ENCODE data around the gene SLC35E4.
"Not testable (repeated sequence)": the region's sequence is repeated elsewhere in the genome, so short reads cannot be mapped to it uniquely, and the experiment has no call there.

Gene SLC35E4

DNA sequence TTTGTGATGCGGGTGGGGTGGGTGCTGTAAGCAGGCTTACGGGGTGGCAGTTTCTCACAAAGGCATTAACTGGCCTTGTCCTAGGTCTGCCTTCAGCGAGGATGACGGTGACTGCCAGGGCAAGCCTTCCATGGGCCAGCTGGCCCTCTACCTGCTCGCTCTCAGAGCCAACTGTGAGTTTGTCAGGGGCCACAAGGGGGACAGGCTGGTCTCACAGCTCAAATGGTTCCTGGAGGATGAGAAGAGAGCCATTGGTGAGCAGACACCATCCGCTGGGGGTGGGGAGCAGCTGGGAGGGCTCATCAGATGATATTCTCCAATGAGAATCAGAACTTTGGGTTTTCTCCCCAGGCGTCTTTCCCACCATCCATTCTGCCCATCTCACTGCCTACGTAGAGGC lies 22.8 kb upstream of the SLC35E4 start:
- DNase-seq: no peak

GRCh38 chr22:30614268-30614667 lies 21.3 kb upstream of the SLC35E4 start:
- DNase-seq: no peak

- DNase-seq: no peak
Measured at GRCh38 chr22:30614879-30615278, 20.7 kb upstream of the SLC35E4 start.

DNA sequence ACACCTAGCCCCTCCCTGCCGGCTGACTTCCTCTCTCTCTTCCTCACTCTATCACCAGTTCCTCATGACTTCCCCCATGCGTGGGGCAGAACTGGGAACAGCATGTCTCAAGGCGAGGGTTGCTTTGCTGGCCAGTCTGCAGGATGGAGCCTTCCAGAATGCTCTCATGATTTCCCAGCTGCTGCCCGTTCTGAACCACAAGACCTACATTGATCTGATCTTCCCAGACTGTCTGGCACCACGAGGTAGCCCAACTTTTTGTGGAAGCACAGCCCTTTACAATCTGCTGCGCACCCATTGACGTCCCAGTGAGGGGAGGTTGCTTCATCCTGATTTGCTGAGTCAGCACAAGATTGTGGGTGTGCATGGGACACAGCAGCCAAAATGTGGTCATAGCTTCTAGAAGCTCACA lies 20.0 kb upstream of the SLC35E4 start:
- peak in 1 of 2 donors; percentile 19 for DNase-seq

- no peak for DNase-seq
Measured at GRCh38 chr22:30617819-30618218, 17.8 kb upstream of the SLC35E4 start.

DNA sequence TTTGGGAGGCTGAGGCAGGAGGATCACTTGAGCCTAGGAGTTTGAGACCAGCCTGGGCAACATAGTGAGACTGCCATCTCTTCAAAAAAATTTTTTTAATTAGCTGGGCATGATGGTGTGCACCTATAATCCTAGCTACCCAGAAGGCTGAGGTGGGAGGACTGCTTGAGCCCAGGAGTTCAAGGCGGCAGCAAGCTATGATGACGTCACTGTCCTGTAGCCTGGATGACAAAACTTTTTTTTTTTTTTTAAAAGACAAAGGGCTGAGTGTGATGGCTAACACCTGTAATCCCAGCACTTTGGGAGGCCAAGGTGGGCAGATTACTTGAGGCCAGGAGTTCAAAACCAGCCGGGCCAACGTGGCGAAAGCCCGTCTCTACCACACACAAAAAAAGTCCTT lies 15.7 kb upstream of the SLC35E4 start:
- DNase-seq: not testable (repeated sequence)

DNA sequence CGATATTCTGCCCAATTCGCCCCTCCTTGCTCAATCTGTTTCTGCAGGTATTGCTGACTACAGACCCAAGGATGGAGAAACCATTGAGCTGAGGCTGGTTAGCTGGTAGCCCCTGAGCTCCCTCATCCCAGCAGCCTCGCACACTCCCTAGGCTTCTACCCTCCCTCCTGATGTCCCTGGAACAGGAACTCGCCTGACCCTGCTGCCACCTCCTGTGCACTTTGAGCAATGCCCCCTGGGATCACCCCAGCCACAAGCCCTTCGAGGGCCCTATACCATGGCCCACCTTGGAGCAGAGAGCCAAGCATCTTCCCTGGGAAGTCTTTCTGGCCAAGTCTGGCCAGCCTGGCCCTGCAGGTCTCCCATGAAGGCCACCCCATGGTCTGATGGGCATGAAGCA lies 9.2 kb upstream of the SLC35E4 start:
- no peak for DNase-seq

DNA sequence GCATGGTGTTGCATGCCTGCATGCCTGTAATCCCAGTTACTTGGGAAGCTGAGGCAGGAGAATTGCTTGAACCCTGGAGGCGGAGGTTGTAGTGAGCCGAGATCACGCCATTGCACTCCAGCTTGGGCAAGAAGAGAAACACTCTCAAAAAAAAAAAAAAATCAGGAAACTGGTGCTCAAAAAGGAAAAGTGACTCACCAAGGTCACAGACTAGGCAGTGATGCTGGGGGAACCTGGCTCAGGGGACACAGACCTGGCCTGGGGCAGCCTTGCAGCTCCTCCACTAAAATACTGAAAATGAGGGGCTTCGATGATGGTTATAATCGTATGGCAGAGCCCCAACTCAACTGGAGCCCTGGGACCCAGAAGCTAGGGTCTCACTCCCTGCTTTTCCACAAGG lies 8.1 kb upstream of the SLC35E4 start:
- DNase-seq: no peak

GRCh38 chr22:30628491-30628890 lies 7.1 kb upstream of the SLC35E4 start:
- no peak for DNase-seq

DNA sequence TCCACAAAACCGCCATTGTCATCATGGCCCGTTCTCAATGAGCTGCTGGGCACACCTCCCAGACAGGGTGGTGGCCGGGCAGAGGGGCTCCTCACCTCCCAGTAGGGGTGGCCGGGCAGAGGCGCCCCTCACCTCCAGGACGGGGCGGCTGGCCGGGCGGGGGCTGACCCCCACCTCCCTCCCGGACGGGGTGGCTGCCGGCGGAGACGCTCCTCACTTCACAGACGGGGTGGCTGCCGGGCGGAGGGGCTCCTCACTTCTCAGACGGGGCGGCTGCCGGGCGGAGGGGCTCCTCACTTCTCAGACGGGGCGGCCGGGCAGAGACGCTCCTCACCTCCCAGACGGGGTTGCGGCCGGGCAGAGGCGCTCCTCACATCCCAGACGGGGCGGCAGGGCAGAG lies 4.1 kb upstream of the SLC35E4 start:
- DNase-seq: not testable (repeated sequence)

GRCh38 chr22:30634471-30635233 lies 929 bp upstream of the SLC35E4 start:
- peak; percentile 87 to 89 for DNase-seq

GRCh38 chr22:30636226-30637077 lies 871 bp downstream of the SLC35E4 start:
- peak; percentile 7 to 11 for DNase-seq

DNA sequence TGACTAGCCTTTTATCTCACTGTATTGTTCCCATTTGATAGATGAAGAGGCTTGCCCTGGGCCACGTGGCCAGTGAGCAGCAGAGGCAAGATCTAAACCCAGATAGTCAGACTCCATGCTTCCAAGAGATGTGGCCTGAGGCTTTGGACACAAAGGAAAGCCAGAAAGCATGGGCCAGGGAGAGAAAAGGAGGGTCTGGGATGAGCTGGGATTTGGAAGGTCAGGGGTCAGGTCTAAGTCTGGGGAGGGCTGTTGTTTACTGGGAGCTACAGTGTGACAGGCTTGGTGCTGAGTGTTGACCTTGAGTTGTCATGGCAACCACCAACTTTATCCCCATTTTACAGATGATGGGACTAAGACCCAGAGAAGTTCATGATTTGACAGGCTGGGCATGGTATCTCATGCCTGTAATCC lies 2.1 kb downstream of the SLC35E4 start:
- DNase-seq: no peak

DNA sequence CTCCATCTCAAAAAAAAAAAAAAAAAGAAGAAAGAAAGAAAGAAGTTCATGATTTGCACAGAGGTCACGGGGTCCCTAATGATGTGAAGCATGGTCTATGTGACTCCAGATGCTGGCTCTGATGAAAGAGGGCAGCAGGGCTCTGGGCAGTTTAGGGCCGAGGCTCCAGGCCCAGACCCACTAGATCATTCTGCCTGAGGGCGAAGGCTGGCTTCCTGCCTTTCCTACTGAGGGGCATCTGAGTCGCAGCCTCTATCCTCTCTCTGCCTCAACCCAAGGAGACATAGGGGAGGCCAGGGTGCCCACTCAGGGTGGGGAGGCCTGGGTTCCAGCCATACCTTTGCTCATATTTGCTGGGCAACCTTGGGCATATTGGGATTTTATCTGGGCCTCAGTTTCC lies 4.8 kb downstream of the SLC35E4 start:
- DNase-seq: no peak

DNA sequence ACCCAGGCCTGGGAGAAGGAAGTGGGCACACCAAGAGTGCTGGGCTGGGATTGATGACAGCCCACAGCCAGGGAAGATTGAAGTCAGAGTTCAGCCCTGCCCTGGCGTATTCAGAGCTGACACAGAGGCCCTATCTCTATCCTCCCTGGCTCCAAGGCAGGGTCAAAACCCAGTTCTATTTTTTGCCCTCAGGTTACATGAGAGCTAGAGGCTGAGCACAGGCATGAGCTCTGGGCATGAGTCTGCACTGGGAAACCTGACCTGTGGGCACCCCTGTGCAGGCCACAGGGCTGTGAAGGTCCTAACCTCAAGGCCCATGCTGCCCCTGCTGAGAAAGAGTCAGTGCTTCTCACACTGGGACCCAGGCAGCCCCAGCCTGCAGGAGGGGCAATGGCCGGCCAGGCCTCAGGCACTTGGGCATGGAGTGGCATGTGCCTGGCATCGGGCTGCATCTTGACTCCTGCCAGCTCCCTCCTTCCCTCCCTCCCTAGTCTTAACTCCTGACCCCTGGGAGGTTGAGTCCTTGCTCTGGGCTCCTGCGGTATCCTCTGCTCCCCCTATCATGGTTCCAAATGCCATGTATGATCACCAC lies 5.4 kb downstream of the SLC35E4 start:
- no peak for DNase-seq

- DNase-seq: no peak
Measured at GRCh38 chr22:30643055-30643875, 7.7 kb downstream of the SLC35E4 start.

GRCh38 chr22:30646518-30647160 lies 11.1 kb downstream of the SLC35E4 start:
- DNase-seq: no peak

- no peak for DNase-seq
Measured at GRCh38 chr22:30647536-30647935, 12.0 kb downstream of the SLC35E4 start.

DNA sequence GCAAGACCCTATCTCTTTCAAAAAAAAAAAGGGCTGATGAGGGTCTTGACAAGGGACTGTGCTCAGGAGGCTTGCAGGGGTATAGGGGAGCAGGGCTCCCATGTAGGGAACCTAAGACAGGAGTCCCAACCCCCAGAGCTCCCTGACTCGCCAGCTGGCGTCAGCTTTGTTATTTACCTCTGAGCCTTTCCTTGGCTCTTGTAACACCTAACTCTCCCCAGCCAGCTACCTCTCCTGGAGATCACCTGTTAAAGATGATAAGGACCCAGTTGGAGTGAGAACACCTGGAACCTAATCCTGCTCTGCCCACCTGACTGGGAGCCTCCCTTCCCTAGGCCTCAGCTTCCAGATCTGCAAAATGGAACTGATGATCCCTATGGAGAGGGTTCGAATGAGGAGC lies 13.2 kb downstream of the SLC35E4 start:
- DNase-seq: no peak

DNA sequence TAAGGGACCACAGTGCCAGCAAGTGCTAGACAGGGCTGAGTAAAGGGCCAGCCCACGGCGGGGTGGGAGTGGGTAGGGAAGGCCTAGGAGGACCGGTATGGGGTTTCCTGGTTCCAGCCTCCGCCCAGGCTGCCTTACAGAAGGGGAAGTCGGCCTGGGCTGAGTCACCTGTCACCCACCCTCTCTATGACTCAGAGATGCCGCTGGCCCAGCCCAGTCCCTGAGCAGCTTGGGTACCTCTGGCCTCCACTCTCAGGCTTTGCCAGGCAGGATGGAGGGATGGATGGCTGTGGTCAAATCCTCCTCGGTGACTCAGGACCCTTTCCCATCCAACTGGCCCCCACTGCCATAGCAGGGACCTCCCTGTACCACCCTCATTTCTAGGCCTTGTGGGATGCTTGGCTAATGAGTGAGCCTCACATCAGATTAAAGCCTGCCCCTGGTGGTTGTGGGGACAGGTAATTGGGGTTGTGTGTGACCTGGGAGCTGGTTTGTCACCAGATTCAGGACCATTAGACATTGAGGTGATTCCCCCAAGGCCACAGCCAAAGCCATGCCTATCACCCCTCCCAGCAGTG lies 13.9 kb downstream of the SLC35E4 start:
- peak; percentile 44 to 76 for DNase-seq

DNA sequence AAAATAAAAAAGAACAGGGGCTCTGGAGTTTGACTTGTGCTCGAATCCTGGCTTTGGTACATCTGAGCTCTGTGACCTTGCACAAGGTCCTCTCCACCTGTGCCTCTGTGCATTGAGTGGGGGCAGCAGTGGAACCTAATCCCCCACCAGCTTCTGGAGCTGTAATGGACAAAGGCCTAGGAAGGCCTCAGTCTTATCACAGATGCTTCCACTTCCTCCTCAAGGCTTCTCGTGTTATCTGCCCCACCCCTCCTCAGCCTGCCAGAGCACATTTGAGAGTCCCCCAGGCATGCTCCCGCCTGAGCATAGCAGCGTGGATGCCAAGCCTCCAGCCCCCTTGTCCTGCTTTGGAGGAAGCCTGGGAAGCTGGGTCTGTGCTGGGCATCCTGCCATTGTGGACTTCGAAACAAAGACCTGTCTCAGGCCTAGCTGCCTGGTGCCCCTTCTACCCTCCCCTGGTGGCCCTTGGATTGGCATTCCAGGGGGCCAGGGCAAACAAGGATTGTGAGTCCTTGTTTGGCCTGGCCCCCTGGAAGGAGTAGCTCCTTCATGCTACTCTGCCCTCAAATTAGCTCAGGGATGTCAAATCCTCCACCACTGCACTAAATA lies 15.0 kb downstream of the SLC35E4 start:
- no peak for DNase-seq

GRCh38 chr22:30652852-30653251 lies 17.3 kb downstream of the SLC35E4 start:
- DNase-seq: no peak
